EL (cell line): ENCODE data around the gene GRAMD1B.

Experiments
- DNase-seq: peaks from one replicate; pipeline ENCODE4 v3.0.0-alpha.2; 2016

The GRAMD1B gene

GRCh38 chr11:123429913-123430720 lies at the start of gene GRAMD1B:
GRAMD1B (plus strand) TSS chr11:123430269; CDS start chr11:123430793, 524 bp downstream.
- peak; percentile 92 for DNase-seq

DNA sequence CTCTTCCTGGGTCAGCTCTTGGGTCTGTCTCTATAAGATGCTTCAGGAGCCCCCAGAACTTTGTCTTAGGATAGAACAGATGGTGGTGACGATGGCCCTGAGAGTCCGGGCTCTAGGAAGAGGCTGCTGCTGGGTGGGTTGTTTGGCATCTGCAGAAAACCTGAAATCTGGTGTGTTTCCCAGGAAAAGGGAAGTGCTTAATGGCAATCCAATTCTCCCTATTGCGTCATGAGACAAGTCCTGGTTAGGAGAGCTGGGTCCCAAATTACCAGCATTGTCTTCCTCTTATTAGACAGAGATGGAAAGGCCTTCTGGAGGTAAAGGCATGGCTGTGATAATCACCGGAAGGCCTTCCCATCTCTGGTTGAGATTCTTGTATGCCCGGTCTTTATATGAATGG lies 48.9 kb upstream of the GRAMD1B start:
- DNase-seq = no peak

DNA sequence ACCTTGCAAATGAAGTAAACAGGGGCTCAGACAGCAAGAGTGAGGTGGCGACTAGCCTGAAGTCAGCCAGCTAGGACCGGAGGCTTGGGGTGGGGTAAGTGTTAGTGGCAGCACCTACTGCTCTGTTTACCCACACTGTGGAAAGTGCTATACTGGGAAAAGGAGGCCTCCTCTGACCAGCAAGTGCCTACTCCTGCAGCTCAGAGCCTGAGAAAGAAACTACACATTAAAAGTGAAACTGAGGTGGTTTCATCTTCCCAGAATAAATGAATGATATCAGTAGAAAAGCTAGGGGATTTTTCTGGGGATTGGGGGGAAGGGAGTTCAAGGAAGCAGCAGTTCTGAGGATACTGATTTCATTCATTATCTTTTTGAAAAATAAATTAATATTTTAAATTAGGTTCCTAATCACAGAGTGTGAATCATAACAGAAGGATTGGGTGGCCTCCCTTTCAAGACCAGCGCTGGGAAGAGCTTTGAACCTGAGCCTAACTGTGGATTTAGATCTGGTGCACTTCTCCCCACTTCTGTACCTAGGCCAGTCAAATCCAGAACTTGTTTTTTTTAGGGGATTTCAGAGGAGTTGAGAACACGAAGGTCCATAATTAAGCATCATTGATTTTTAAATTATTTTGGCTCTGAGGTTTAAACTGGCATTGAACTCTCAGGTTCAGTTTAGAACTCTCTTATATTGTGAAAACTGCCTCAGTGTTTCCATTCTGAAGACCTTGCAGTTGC lies 48.1 kb upstream of the GRAMD1B start:
- no peak for DNase-seq

DNA sequence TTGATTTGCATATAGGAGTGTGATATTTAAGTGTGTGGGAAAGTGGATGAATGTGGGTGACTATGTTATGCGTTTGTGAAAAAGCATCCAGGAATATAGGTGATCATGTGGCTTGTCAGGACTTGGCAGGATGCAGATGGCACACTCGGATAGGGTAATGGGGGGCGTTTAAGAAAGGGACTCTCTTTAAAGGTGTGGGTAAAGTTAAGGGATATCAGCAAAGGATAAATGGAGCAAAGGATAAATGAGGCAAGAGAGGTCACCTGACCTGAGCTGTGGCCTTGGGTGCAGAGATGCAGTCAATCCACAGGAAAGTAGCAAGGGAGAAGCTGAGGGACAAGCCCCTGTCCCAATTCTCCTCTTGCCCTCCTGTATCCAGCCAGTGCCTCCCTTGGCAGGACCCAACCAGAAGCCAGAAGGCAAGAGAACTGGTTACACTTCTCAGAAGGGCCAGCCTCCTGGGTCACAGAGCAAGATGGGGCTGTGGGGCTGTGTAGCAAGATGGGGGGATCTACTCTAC lies 47.5 kb upstream of the GRAMD1B start:
- no peak for DNase-seq

GRCh38 chr11:123384116-123384515 lies 46.0 kb upstream of the GRAMD1B start:
- DNase-seq = no peak

- DNase-seq = peak; percentile 61
Measured at GRCh38 chr11:123386796-123387510, 43.1 kb upstream of the GRAMD1B start.

DNA sequence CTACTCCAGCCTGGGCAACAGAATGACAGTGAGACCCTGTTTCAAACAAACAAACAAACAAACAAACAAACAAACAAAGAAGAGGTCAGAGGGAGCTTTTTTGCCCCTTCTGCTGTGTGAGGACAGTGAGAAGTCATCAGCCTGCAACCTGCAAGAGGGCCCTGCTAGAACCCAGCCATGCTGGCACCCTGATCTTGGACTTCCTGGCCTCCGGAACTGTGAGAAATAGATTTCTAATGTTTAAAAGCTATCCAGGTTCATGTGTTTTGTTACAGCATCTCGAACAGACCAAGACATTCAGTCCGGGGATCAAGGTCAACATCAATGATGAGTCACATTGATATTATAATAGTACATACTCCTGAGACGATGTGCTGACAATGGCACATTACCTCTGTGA lies 41.4 kb upstream of the GRAMD1B start:
- no peak for DNase-seq

DNA sequence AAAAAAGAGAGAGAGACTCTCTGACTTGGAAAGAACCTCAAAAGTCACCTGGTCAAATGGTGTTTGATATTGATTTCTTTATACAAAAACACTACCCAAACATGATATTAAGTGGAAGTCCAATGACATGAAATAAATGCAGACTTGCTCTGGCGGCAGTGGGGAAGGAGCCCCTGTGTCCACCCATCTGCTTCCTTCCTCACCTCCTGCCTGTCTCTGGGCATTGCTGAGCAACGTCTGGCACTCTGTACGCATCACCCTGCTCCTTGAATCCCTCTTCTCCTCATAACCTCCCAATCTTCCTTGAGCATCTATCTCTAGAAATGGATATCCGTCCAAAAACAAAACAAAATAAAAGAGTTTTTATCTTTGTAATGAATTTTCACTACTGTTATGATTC lies 39.9 kb upstream of the GRAMD1B start:
- no peak for DNase-seq

DNA sequence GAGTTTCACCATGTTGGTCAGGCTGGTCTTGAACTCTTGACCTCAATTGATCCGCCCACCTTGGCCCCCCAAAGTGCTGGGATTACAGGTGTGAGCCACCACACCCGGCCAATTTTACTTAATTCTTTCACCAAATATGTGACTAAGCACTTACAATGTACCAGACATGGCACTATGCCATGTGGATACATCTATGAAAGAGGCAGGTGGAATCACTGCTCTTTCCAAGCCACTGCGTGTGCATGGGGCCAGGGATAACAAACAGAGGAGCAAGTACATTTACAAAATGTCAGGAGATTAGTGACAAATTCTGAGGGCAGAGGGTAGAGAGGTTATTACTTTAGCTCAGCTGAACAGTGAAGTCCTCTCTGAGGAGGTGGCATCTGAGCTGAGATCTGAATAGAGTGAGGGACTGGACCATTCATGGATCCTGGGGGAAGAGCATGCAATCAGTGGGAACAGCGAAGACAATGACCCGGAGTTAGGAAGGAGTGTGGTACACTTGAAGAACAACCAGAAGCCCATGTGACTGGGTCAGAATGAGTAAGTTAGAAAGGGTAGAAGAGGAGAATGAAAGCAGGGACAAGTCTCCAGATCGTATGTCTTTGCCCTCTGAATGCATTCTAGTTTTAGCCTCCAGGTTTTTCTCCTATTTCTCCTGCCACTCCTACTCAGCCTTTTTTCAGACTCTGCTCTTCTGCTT lies 38.3 kb upstream of the GRAMD1B start:
- no peak for DNase-seq

GRCh38 chr11:123392431-123392830 lies 37.6 kb upstream of the GRAMD1B start:
- no peak for DNase-seq

GRCh38 chr11:123392844-123393243 lies 37.2 kb upstream of the GRAMD1B start:
- no peak for DNase-seq

GRCh38 chr11:123393312-123393927 lies 36.6 kb upstream of the GRAMD1B start:
- no peak for DNase-seq

DNA sequence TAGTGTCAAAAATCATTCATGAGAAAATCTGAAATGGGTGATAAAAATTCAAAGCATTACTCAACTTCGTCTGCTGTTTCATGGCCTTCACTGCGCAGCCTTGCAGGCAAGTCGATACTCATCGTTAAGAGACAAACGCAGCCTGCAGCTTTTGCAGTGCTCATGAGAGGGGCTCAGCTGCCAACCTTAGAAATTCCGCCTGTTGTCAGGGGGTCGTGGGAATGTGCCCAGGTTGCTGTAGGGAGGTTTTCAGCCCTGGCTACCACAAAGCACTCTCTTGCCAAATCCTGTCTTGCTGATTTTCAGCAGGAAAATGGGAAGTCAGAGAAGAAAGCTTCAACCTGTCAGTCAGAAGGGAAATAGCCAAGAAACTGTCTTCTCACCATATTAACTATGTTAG lies 25.4 kb upstream of the GRAMD1B start:
- no peak for DNase-seq

DNA sequence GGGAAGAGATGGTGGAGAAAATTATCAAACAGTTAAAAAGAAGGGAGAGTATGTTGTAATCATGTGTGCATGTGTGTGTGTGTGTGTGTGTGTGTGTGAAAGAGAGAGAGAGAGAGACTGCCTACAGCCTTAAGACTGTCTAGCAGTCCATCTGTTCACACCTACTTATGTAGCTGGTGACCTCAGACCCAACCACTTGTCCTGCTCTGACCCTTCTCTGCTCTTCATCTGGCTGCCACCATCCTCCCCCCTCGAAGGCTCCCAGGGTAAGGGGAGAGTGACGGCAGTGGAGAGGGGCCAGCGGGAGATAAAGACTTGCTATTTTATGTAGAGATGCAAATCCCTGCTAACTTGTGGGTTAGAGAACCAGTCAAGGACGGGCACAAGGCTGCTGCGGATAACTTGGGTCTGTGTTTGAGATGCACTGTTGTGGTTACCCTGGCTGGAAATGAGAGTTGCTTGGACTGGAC lies 24.9 kb upstream of the GRAMD1B start:
- no peak for DNase-seq

DNA sequence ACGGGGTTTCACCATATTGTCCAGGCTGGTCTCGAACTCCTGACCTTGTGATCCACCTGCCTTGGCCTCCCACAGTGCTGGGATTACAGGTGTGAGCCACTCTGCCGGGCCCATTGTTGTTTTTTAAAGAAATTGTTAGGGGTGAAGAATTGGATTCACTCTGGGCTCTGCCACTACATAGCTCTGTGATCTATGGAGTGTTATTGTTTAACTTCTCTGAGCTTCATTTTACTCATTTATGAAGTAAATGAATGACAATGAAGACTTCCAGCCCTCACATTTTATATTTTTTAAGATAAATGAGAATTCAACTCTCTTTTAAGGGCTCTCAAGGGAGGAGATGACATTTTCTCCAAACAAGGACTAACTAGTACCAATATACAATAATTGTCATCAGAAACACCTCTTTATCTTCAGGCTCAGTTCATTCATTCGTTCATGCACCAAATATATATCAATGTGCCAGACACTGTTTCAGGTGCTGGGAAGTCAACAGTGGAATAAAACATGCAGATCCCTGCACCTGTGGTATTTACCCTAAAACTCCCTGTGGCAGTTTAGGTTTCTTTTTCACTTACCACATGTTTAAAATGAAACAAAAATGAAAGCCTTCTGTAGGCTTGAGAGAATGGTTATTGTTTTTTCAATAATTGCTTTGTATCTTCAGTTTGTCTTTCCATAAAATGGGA lies 23.5 kb upstream of the GRAMD1B start:
- DNase-seq = no peak

- DNase-seq = peak; percentile 72
Measured at GRCh38 chr11:123407130-123407995, 22.7 kb upstream of the GRAMD1B start.

GRCh38 chr11:123407996-123408597 lies 22.0 kb upstream of the GRAMD1B start:
- no peak for DNase-seq

DNA sequence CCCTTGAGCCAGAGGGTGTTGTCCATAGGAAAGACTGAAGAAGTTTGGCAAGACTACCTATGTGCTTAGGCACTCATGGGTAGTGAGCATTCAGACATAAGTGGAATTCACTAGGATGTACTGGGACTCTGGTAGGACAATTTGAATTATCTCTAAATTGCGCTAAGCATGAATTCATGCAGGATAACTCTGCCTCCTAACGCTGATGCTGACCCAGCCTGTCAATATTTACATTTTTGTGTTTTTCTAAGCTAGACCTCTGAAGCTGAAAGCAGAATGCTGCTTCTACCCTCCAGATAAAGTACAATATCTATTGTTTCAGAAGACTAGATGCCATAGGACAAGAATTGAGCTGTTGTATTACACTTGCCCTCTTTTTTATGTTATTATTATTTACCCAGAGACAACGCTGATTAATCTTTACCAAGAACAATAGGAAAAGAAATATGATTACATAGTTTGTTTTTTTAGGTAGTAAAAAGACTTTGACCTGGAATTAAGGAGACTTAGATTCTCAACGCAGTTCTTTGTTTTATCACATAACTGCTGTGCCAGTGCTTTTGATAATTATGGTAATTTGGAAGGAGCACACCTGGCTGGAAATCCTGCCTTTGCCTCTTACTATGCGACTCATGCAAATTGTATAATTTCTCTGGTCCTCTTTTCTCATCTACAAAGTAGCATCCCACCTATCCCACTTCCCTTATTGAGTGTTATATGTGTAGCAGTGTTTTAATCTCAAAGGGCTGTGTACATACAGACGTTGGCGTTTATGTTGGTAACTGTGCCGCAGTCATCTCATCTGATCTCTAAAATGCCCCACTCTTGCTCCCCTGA lies 21.2 kb upstream of the GRAMD1B start:
- no peak for DNase-seq
